T-helper 1 cell (primary cell): Measurements from ENCODE around the gene KYNU.
"Not testable (repeated sequence)": the region's sequence is repeated elsewhere in the genome, so short reads cannot be mapped to it uniquely, and the experiment has no call there.

Experiments used
- DNase-seq, 5 donors: peaks; one replicate each; pipeline ENCODE4 v3.0.0-alpha.2; 2012 to 2020

The KYNU gene

GRCh38 chr2:142926445-142926844 lies 49.0 kb downstream of the KYNU start:
- DNase-seq = no peak

GRCh38 chr2:142930835-142931398 lies 53.5 kb downstream of the KYNU start:
- no peak for DNase-seq

GRCh38 chr2:142933916-142934315 lies 56.5 kb downstream of the KYNU start:
- DNase-seq = no peak

- no peak for DNase-seq
Observed at GRCh38 chr2:142935563-142936089, 58.2 kb downstream of the KYNU start.

GRCh38 chr2:142936629-142937028 lies 59.2 kb downstream of the KYNU start:
- no peak for DNase-seq

GRCh38 chr2:142937347-142937746 lies 59.9 kb downstream of the KYNU start:
- no peak for DNase-seq

- DNase-seq = no peak
Observed at GRCh38 chr2:142938240-142938639, 60.8 kb downstream of the KYNU start.

- DNase-seq = no peak
Observed at GRCh38 chr2:142940606-142941223, 63.3 kb downstream of the KYNU start.

GRCh38 chr2:142942690-142943089 lies 65.2 kb downstream of the KYNU start:
- DNase-seq = no peak

GRCh38 chr2:142944264-142944663 lies 66.8 kb downstream of the KYNU start:
- no peak for DNase-seq

GRCh38 chr2:142944721-142945120 lies 67.3 kb downstream of the KYNU start:
- no peak for DNase-seq

- DNase-seq = no peak
Observed at GRCh38 chr2:142946941-142947340, 69.5 kb downstream of the KYNU start.

GRCh38 chr2:142948723-142949122 lies 71.3 kb downstream of the KYNU start:
- DNase-seq = not testable (repeated sequence)

GRCh38 chr2:142950323-142950722 lies 72.9 kb downstream of the KYNU start:
- DNase-seq = not testable (repeated sequence)

GRCh38 chr2:142951190-142952007 lies 73.9 kb downstream of the KYNU start:
- DNase-seq = no peak

GRCh38 chr2:142952018-142952417 lies 74.6 kb downstream of the KYNU start:
- no peak for DNase-seq

GRCh38 chr2:142952793-142953494 lies 75.5 kb downstream of the KYNU start:
- no peak for DNase-seq

GRCh38 chr2:142954493-142954892 lies 77.0 kb downstream of the KYNU start:
- no peak for DNase-seq

- no peak for DNase-seq
Observed at GRCh38 chr2:142957144-142957543, 79.7 kb downstream of the KYNU start.

GRCh38 chr2:142961202-142961601 lies 83.7 kb downstream of the KYNU start:
- no peak for DNase-seq

GRCh38 chr2:142965443-142965842 lies 88.0 kb downstream of the KYNU start:
- no peak for DNase-seq

- DNase-seq = no peak
Observed at GRCh38 chr2:142966284-142966683, 88.8 kb downstream of the KYNU start.

GRCh38 chr2:142967060-142967459 lies 89.6 kb downstream of the KYNU start:
- no peak for DNase-seq
